Measurements from ENCODE around the gene CROCC.

GRCh38 chr1:16967962-16968361 lies 46.2 kb downstream of the CROCC start:
- TF ChIP-seq CTCF (IDR thresholded peaks at IDR 0.05; ENCODE audit: low read depth, low read length, missing input control) (no peak), REST (IDR thresholded peaks at IDR 0.05) (no peak), FOXA1 (IDR thresholded peaks at IDR 0.05) (no peak), HNF4G (IDR thresholded peaks at IDR 0.05) (no peak), JUND (IDR thresholded peaks at IDR 0.05) (no peak), RXRA (IDR thresholded peaks at IDR 0.05) (no peak), RAD21 (IDR thresholded peaks at IDR 0.05) (no peak)
